22Rv1 (cell line): Measurements from ENCODE around the gene SPECC1.

Experiments used
- H3K27ac ChIP-seq: fragments of 450-650 bp; 2 replicates; pipeline ENCODE4 v1.5.1; 2017
- CTCF ChIP-seq: fragments of 450-650 bp; IDR thresholded peaks from 2 replicates; pipeline ENCODE4 v1.5.1; 2017; ENCODE audit warnings: mild to moderate bottlenecking
- ZFX ChIP-seq: fragments of 450-650 bp; IDR thresholded peaks from 2 replicates; pipeline ENCODE4 v1.6.1; 2017; ENCODE audit warnings: antibody characterized with exemption, borderline replicate concordance

SPECC1 gene

GRCh38 chr17:20280851-20281250, 271.7 kb downstream of the SPECC1 start:
- H3K27ac ChIP-seq: no peak overlapping the region
- TF ChIP-seq CTCF (no peak), ZFX (no peak)

- H3K27ac ChIP-seq: no peak overlapping the region
- no peak for TF ChIP-seq ZFX
- no peak for TF ChIP-seq CTCF
Measured at GRCh38 chr17:20281860-20282259, 272.7 kb downstream of the SPECC1 start.

GRCh38 chr17:20282526-20283308, 273.6 kb downstream of the SPECC1 start:
- TF ChIP-seq CTCF (no peak), ZFX (no peak)
- no peak overlapping the region for H3K27ac ChIP-seq

GRCh38 chr17:20284022-20284421, 274.9 kb downstream of the SPECC1 start:
- no peak overlapping the region for H3K27ac ChIP-seq
- TF ChIP-seq CTCF: no peak
- no peak for TF ChIP-seq ZFX

GRCh38 chr17:20284570-20285295, 275.6 kb downstream of the SPECC1 start:
- H3K27ac ChIP-seq: no peak overlapping the region
- TF ChIP-seq CTCF (no peak), ZFX (no peak)

- no peak for TF ChIP-seq CTCF
- no peak for TF ChIP-seq ZFX
- no peak overlapping the region for H3K27ac ChIP-seq
Measured at GRCh38 chr17:20289984-20290383, 280.8 kb downstream of the SPECC1 start.

GRCh38 chr17:20291853-20292252, 282.7 kb downstream of the SPECC1 start:
- TF ChIP-seq CTCF (no peak), ZFX (no peak)
- H3K27ac ChIP-seq: no peak overlapping the region
